Measurements from ENCODE around the gene APRT. TPM values are rescaled to one million over a fixed set of nuclear protein-coding genes. Genes with fewer than 3 reads are reported as not detected.
"Not testable (repeated sequence)": the region's sequence is repeated elsewhere in the genome, so short reads cannot be mapped to it uniquely, and the experiment has no call there.

Gene APRT
- total RNA-seq, 1 donor from 2014 or later, result 33.7 TPM

DNA sequence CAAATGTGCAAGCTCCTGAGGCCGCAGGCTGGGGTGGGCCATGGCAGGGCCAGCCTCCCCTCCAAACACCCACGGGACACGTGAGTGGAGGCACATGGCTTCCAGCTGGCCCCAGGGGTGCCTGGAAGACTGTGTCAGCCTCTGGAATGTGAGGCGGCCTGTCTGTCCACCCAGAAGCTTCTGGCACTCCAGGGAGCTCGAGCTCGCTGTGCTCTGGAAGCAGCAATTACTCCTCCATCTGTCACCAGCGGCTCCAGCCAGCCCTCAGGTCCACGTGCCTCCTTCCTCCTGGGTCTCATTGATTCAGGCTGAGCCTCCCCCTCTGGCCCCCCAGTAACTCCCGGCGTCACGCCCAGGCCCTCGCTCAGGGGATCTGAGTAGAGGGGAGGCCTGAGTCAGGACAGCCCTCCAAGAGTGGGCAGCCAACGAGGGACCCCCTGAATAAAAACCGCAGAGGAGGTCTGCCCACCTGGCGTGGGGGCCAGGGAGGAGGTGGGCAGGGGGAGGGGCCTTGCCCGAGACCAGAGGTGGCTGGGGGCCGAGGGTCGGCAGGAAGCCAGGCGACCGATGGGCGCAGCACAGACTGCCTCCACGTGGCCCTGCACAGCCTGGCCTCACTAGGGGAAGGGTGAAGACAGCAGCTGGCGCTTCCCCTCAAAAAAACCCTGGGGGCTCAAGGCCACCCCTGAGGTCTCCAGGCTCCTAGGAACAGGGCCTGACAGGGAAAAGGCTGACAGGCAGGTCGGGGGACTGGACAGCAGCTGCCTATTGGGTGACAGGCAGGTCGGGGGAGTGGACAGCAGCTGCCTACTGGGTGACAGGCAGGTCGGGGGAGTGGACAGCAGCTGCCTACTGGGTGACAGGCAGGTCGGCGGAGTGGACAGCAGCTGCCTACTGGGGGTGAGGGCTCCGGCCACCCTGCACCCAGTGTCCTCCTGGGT, 38.6 kb downstream of the APRT start:
- peak; percentile 80 for DNase-seq

GRCh38 chr16:88771781-88772180, 39.9 kb downstream of the APRT start:
- not testable (repeated sequence) for DNase-seq

DNA sequence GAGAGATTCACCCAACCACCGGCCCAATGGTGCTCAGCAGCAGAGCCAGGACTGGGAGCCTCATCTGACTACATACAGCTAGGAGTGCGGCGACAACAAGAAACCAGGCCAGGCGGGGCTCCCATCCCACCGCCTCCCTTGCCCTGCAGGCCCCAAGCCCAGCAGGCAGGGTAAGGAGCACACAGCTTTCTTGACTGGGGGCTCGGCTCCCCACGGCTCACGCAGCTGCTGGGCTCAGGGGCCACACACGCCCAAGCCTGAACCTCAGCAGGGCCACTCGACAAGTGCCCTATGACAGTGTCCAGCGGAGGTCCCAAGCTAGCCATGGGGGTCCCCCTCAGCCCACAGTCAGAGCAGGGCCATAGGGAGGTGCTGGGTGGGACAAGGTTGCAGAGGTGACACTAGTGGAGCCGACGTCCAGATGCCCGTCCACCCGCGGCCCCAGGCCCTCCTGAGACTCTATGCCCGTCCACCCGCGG, 40.4 kb downstream of the APRT start:
- DNase-seq, result no peak

- peak; percentile 93 for DNase-seq
These were observed 41.1 kb downstream of the APRT start for GRCh38 chr16:88770461-88771293.

DNA sequence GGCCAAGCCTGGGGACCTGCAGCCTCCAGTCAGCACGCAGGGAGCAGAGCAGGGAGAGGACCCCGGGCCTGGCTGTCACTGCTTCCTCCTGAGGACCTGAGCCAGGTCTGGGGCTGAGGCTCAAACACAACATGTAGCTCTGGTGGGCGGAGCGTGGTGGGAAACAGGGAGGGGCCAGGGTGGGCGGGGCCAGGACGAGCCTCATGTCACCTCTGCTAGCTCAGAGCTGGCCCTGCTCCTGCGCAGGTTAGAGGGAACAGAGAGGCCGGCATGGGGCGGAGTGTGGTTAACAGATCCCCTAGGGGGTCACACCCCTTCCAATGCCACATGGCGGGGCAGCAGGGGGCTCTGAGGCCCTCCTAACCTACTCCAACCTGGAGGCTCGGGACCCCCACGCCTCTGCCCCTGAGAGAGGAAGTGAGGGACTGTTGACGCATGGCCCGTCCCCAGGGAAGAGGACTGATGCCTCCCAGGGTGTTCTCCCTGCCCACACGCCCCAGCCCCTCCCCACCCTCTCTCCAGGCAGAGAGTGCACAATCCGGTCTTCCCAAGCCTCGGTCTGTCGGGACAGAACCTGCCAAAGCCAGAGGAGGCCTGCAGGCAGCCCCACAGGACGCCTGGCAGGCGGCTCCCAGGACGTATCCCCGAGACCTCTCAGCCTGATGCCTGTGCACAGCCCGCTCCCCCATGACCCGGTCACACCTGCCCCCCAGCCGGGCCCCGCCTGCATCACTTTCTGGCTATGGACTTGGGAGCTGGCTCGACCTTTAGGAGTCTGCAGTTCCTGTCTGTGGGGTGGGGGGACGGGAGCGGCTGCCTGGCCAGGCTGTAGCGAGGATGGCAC, 41.9 kb downstream of the APRT start:
- DNase-seq, result peak; percentile 70

DNA sequence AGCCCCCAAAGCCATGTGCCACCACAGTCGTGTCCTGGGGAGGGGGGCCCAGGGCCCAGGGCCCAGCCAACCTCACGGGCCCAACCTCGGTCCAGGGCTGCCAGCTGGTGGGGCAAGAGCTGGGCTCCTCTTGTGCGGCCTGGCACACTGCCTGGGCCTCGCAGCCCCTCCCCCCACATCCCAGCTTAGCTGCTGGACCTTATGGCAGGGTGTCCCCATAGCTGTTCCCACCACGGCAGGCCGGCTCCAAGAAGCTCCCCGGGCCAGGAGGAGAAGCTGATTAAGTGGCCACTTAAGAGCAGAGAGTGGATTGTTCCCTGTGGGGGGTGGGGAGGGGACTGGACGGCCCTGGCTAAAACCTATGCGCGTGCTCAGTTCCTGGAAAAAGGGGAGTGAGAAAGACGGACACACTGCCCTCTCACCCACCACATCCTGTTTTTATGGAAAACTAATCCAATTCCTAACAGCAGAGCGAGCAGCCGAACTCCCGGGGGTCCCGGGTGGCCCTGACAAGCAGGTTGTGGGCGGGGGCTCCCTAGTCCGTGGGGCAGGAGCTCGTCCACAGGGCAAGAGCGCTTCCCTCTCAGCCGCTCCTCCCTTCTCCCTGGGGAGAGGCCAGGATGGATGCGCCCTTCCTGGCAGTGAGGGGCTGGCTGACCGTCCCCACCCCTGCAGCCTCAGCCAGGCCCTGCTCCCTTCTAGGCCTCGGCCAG, 43.5 kb downstream of the APRT start:
- DNase-seq, result peak; percentile 90

- DNase-seq, result no peak
These were observed 44.1 kb downstream of the APRT start for GRCh38 chr16:88767546-88768070.

DNA sequence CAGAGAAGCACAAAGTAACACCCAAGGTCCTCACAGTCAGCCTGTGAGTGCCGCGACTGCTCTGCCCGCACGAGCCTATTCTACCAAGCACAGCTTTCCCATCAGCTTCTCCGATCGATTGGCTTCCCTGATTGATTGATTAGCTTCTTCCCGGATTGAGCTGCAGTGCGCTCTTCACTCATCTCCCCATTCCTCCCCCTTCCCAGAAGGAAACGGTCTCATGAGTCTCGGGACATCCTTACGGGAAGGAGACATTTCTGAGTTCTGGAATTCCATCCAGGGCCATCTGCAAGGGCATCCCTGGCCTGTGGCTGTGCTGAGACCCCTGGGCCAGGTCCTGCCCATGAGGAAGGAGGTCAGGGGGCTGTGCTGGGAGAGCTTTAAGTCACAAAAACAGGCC, 44.8 kb downstream of the APRT start:
- DNase-seq, result no peak

DNA sequence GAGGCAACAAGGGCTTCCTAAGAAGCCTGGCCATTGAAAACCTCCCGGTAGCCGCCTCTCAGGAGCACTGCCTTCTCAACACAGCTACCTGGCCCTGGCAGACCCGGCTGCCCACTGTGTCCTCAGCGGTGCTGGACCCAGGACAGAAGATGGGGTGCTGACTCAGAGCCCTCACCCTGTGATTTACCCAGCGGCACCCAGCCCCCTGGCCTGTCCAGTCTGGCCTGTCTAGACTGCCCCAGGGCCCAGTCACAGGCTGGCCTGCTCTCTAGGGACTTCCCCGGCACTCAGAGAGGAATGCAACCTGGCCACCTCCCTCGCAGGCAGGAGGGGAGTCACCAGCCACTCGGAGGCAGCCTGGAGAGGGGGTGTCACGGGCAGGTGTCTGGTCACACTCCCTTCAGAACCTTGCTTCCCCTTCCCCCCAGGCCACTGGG, 46.8 kb downstream of the APRT start:
- DNase-seq, result no peak

DNA sequence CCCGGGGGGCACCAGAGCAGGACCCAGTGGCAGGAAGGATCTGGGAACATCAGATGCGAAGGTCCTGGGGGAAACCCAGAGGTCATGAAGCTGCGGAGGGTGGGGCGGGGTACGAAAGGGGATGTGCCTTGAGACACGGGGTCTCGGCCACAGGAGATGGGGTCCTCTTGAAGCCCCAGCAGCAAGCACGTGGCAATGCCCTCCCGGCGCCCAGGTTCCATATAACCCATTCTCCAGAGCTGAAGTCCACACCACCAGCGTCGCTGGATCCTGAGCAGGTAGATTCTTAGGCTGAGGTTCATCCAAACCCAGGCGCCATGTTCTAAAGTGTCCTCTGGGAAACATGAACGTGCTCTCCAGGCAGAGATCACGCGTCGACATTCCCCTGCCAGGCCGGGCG, 47.6 kb downstream of the APRT start:
- DNase-seq, result no peak

DNA sequence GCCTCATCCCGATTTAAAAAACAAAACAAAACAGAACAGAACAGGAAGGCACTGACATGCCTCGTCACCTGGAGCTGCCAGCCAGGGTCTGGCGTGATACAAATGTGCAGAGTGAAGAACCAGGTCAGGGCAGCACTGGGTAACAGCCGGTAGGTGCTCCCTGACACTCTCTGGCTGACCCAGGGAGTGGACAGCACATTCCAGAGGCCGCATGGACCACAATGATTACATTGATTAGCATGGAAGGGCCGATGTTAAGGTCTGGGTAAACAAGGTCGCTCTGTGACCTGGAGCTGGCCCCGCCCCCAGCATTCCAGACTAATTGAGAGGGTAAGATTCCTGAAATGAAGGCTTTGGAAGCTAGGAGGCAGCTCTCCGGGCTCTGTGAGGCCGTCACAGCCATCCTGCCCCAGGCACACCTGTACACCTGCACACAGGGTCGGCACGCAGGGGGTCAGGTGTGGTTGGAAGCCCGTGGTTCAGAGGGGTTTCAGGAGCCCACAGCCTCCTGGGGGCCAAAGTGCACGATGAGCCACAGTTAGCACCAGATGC, 48.1 kb downstream of the APRT start:
- DNase-seq, result no peak

DNA sequence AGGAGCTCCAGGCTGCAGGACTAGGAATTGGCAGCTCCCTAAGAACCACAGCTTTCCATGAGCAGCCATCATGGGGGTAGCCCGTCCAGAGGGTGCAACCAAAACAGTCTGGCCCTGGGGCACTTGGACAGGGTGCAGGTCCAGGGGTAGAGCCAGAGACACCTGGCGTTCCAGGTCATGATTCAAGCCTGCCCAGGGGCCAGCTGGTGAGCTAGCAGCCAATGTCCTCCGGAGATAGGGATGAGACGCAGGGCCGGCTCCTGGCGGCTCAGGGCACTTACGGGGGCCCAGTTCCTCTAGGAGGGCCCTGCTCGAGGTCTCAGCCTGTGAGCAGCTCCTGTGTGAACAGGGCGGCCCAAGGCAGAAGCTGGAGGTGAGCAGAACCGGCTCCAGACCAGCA, 48.8 kb downstream of the APRT start:
- no peak for DNase-seq

DNA sequence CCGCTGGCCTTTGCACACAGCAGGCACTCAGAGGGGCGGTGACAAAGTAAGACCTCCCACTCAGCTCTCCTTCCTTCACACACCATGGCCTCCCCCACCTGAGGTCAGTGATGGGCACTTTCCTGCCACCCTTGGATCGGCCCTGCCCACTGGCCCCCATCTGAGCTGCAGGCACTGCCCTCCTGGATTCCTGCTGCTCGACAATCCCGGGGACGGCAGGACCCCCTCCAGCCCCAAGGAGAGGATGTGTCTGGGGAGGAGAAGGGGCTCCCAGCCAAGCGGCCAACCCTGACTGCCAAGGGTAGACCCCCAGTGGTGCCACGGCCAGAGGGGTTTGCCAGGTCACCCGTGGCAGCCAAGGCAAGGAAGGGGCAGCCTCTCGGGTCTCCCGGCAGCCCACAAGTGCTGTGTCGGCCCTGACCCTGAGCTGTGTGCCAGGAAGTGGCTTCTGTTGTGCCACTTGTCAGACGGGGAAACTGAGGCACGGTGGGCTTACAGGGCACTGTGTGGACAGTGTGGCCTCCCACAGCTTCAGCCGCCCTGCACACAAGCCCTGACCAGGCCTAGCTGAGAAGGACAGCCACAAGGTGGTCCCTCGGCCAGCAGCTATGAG, 49.4 kb downstream of the APRT start:
- no peak for DNase-seq

- no peak for DNase-seq
These were observed 49.9 kb downstream of the APRT start for GRCh38 chr16:88761830-88762229.

DNA sequence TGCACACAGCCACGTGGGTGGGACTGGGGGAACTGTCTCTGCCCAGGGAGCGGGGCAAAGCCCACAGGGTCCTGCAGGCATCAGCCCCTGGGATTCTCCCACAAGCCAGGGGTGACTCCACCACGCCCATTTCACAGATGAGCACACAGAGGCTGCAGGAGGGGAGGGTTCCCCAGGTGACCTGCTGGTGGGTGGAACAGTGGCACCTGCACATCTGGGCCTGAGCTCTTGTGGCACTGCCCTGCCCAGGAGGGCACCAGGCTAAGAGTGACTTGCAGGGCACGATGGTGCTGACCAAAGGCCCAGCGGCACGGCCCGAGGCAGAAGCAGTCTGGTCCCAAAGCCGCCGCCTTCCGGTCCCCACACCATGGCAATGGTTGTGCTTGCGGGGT, 50.6 kb downstream of the APRT start:
- DNase-seq, result no peak

GRCh38 chr16:88760424-88761142, 51.1 kb downstream of the APRT start:
- DNase-seq, result no peak

DNA sequence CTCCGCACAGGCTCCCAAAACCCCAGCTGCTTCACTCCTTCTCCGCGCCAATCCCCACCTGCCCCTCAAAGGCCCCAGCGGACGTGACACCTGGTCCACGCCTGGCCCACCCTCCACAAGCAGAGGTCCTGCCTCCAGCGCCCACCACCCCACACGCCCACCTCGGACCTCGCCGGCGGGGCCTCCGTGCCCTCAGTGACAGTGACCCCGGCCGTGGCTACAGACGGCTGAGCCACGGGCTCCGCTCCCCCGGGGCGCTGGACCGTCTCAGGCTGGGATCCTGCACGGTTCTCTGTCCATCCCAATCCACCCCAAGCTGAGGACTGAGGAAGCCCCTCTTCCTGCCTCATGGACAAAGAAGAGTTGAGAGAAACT, 51.8 kb downstream of the APRT start:
- DNase-seq, result no peak

Measured in tongue (tissue), 2 donors.